HEK293 (cell line): ENCODE measurements around the gene MCTS1.
A peak's percentile ranks its signal among the peaks of the same experiment; 100 is the strongest.

Experiments
- CTCF ChIA-PET: fragments of 350-600 bp; formaldehyde crosslinking; extraction: SDS; loops from one replicate; lab custom pipeline; 2021; ENCODE audit warnings: antibody characterized with exemption; lab: Yijun Ruan, JAX
- POLR2A ChIA-PET: fragments of 300-600 bp; formaldehyde crosslinking; extraction: SDS; loops from one replicate; lab custom pipeline; 2020; ENCODE audit warnings: antibody characterized with exemption, inconsistent platforms; lab: Yijun Ruan, JAX
- H3K27ac ChIP-seq: fragments of 200-500 bp; sonication (Bioruptor generic); 2 replicates; pipeline ENCODE4 v1.5.1; 2014; ENCODE audit warnings: low read depth, low read length, control low read depth, inconsistent platforms; ENCODE audit errors: extremely low read depth
- H3K36me3 ChIP-seq, 2 experiments: fragments of 200-500 bp in 1 of 2; sonication (Bioruptor generic) in 1 of 2; 1 replicate in 1 of 2; 2 replicates in 1 of 2; pipeline ENCODE4 v1.5.1; 2014 to 2017; ENCODE audit warnings: inconsistent platforms in 2 of 2, low read length in 2 of 2; ENCODE audit not compliant: control insufficient read depth in 2 of 2, insufficient read depth in 1 of 2
- H3K4me1 ChIP-seq: fragments of 200-500 bp; sonication (Bioruptor generic); 2 replicates; pipeline ENCODE4 v1.5.1; 2014; ENCODE audit warnings: mild to moderate bottlenecking, low read length, inconsistent platforms; ENCODE audit not compliant: control insufficient read depth, insufficient read depth
- H3K4me3 ChIP-seq: 2 replicates; pipeline ENCODE4 v1.5.1; 2011; ENCODE audit warnings: low read depth, mild to moderate bottlenecking, control low read depth, low read length, moderate library complexity
- H3K9me3 ChIP-seq: fragments of 200-500 bp; sonication (Bioruptor generic); 2 replicates; pipeline ENCODE4 v1.5.1; 2014; ENCODE audit warnings: low read depth, low read length, inconsistent platforms; ENCODE audit not compliant: control insufficient read depth, insufficient read depth
- AEBP2 ChIP-seq: fragments of 450-650 bp; formaldehyde crosslinking; IDR thresholded peaks from 2 replicates; pipeline ENCODE4 v1.5.1; 2016; ENCODE audit warnings: missing biosample characterization, missing genetic modification characterization, borderline replicate concordance
- EGR2 ChIP-seq: fragments of 450-650 bp; formaldehyde crosslinking; IDR thresholded peaks from 2 replicates; pipeline ENCODE4 v1.5.1; 2016; ENCODE audit warnings: low read depth, missing biosample characterization, missing genetic modification characterization
- HOXA7 ChIP-seq: sonication (generic); formaldehyde crosslinking; IDR thresholded peaks from 2 replicates; pipeline ENCODE4 v1.8.1; 2022; ENCODE audit warnings: missing genetic modification reagents, borderline replicate concordance
- INSM2 ChIP-seq: fragments of 450-650 bp; formaldehyde crosslinking; IDR thresholded peaks from 2 replicates; pipeline ENCODE4 v1.5.1; 2016; ENCODE audit warnings: missing biosample characterization, missing genetic modification characterization
- OSR2 ChIP-seq: fragments of 450-650 bp; formaldehyde crosslinking; IDR thresholded peaks from 2 replicates; pipeline ENCODE4 v1.5.1; 2016; ENCODE audit warnings: missing biosample characterization, missing genetic modification characterization
- PATZ1 ChIP-seq: fragments of 450-650 bp; formaldehyde crosslinking; IDR thresholded peaks from 2 replicates; pipeline ENCODE4 v1.5.1; 2016; ENCODE audit warnings: missing biosample characterization, missing genetic modification characterization
- SALL2 ChIP-seq: fragments of 450-650 bp; formaldehyde crosslinking; IDR thresholded peaks from 2 replicates; pipeline ENCODE4 v1.5.0; 2017; ENCODE audit warnings: missing biosample characterization, mild to moderate bottlenecking, missing genetic modification characterization, borderline replicate concordance
- SCRT1 ChIP-seq: fragments of 450-650 bp; formaldehyde crosslinking; IDR thresholded peaks from 2 replicates; pipeline ENCODE4 v1.5.1; 2016; ENCODE audit warnings: missing biosample characterization, missing genetic modification characterization, borderline replicate concordance
- SETDB1 ChIP-seq: IDR thresholded peaks from one replicate; pipeline ENCODE4 v1.6.1; 2017; ENCODE audit warnings: mild to moderate bottlenecking, low read length, moderate library complexity, mixed read lengths; ENCODE audit not compliant: insufficient read length
- SP7 ChIP-seq: fragments of 450-650 bp; formaldehyde crosslinking; IDR thresholded peaks from 2 replicates; pipeline ENCODE4 v1.5.1; 2016; ENCODE audit warnings: missing biosample characterization, missing genetic modification characterization
- ZBTB8A ChIP-seq: fragments of 450-650 bp; formaldehyde crosslinking; IDR thresholded peaks from 2 replicates; pipeline ENCODE4 v1.5.1; 2016; ENCODE audit warnings: missing biosample characterization, missing genetic modification characterization
- ZEB2 ChIP-seq: fragments of 450-650 bp; formaldehyde crosslinking; IDR thresholded peaks from 2 replicates; pipeline ENCODE4 v1.5.1; 2016; ENCODE audit warnings: missing biosample characterization, missing genetic modification characterization
- ZNF146 ChIP-seq: fragments of 450-650 bp; formaldehyde crosslinking; IDR thresholded peaks from 2 replicates; pipeline ENCODE4 v1.5.1; 2016; ENCODE audit warnings: missing biosample characterization, missing genetic modification characterization
- ZNF148 ChIP-seq: fragments of 450-650 bp; formaldehyde crosslinking; IDR thresholded peaks from 2 replicates; pipeline ENCODE4 v1.5.0; 2017; ENCODE audit warnings: missing biosample characterization, missing genetic modification characterization, borderline replicate concordance
- ZNF16 ChIP-seq: fragments of 450-650 bp; formaldehyde crosslinking; IDR thresholded peaks from 2 replicates; pipeline ENCODE4 v1.5.1; 2016; ENCODE audit warnings: low read depth, missing biosample characterization, missing genetic modification characterization
- ZNF169 ChIP-seq: fragments of 450-650 bp; formaldehyde crosslinking; IDR thresholded peaks from 2 replicates; pipeline ENCODE4 v1.5.1; 2016; ENCODE audit warnings: missing biosample characterization, missing genetic modification characterization
- ZNF19 ChIP-seq: fragments of 450-650 bp; formaldehyde crosslinking; IDR thresholded peaks from 2 replicates; pipeline ENCODE4; 2016; ENCODE audit warnings: missing biosample characterization, missing genetic modification characterization, low read depth
- ZNF26 ChIP-seq: fragments of 450-650 bp; formaldehyde crosslinking; IDR thresholded peaks from 2 replicates; pipeline ENCODE4 v1.5.1; 2016; ENCODE audit warnings: missing biosample characterization, missing genetic modification characterization
- ZNF274 ChIP-seq, 2 experiments: fragments of 200-500 bp in 1 of 2; fragments of 450-650 bp in 1 of 2; sonication (Bioruptor generic) in 1 of 2; formaldehyde crosslinking in 1 of 2; IDR thresholded peaks; 2 replicates each; pipeline versions ENCODE4 v1.5.1 to v1.6.1; 2014 to 2016; ENCODE audit warnings: borderline replicate concordance in 1 of 2, inconsistent platforms in 1 of 2, low read length in 1 of 2, missing biosample characterization in 1 of 2, missing genetic modification characterization in 1 of 2
- ZNF335 ChIP-seq: fragments of 450-650 bp; formaldehyde crosslinking; conservative IDR thresholded peaks from 2 replicates; pipeline ENCODE4 v1.5.1; 2016; ENCODE audit warnings: missing biosample characterization, missing genetic modification characterization
- ZNF423 ChIP-seq: fragments of 450-650 bp; formaldehyde crosslinking; IDR thresholded peaks from 2 replicates; pipeline ENCODE4 v1.5.1; 2016; ENCODE audit warnings: missing biosample characterization, missing genetic modification characterization
- ZNF544 ChIP-seq: fragments of 450-650 bp; formaldehyde crosslinking; IDR thresholded peaks from 2 replicates; pipeline ENCODE4 v1.5.0; 2017; ENCODE audit warnings: missing biosample characterization, missing genetic modification characterization
- ZNF548 ChIP-seq: fragments of 450-650 bp; formaldehyde crosslinking; IDR thresholded peaks from 2 replicates; pipeline ENCODE4 v1.5.1; 2016; ENCODE audit warnings: missing biosample characterization, missing genetic modification characterization
- ZNF571 ChIP-seq: fragments of 450-650 bp; formaldehyde crosslinking; IDR thresholded peaks from 2 replicates; pipeline ENCODE4 v1.5.0; 2017; ENCODE audit warnings: missing biosample characterization, missing genetic modification characterization
- ZNF664 ChIP-seq: fragments of 450-650 bp; formaldehyde crosslinking; IDR thresholded peaks from 2 replicates; pipeline ENCODE4 v1.5.1; 2016; ENCODE audit warnings: missing biosample characterization, missing genetic modification characterization

The MCTS1 gene

GRCh38 chrX:120560405-120560841, 43.5 kb upstream of the MCTS1 start (continued):
- no peak for TF ChIP-seq AEBP2 (tag by site-specific recombination)
- TF ChIP-seq ZNF274 (IDR thresholded peaks at IDR 0.05; ENCODE audit: low read length), result no peak
- no peak for TF ChIP-seq ZNF274 (tag by site-specific recombination; IDR thresholded peaks at IDR 0.05; ENCODE audit: borderline replicate concordance)
- no peak for TF ChIP-seq ZNF544 (tag by site-specific recombination)
- no peak for TF ChIP-seq ZNF664
- TF ChIP-seq ZBTB8A (tag by site-specific recombination), result no peak
- TF ChIP-seq OSR2 (tag by site-specific recombination), result peak; percentile 99
- no peak for TF ChIP-seq ZNF16 (tag by site-specific recombination)
- TF ChIP-seq SCRT1 (tag by site-specific recombination), result peak; percentile 96
- no peak for TF ChIP-seq SP7 (tag by site-specific recombination)
- no peak for TF ChIP-seq ZNF19 (tag by site-specific recombination)
- TF ChIP-seq PATZ1 (tag by site-specific recombination), result no peak
- TF ChIP-seq ZNF423, result no peak
- TF ChIP-seq ZNF146 (tag by site-specific recombination), result no peak
- no peak for TF ChIP-seq ZEB2 (tag by site-specific recombination)

GRCh38 chrX:120560842-120561633, 42.9 kb upstream of the MCTS1 start, which contains the start of gene CUL4B:
Gene CUL4B (minus strand): TSS chrX:120560962. CDS start chrX:120560638, 324 bp downstream.
- ChIA-PET CTCF (interaction anchor here (0.6 to 1.1 kb wide), 2 partner anchors 26 to 75 kb away, joined by 3 read pairs; no protein-coding TSS in a partner anchor), POLR2A (interaction anchor here (0.6 to 2.5 kb wide), 14 partner anchors 9 to 769 kb away, joined by 3 to 37 read pairs (median 5); partner anchors contain the start of genes C1GALT1C1, MCTS1 and RPL39)
- H3K4me1 ChIP-seq, result no peaks in the 10 kb centered on the region
- peak within 1 kb of the TSS; percentile 97 for H3K27ac ChIP-seq
- no peaks in the 10 kb centered on the region for H3K9me3 ChIP-seq
- peaks cover 4 to 16% of the 10 kb centered on the region in 2 experiments; a peak in 2 of 3 replicates for H3K36me3 ChIP-seq
- peak within 1 kb of the TSS; percentile 71 for H3K4me3 ChIP-seq
- TF ChIP-seq SALL2 (no peak), ZNF548 (no peak), ZNF26 (tag by site-specific recombination) (no peak), SETDB1 (no peak), ZNF571 (tag by site-specific recombination) (no peak), ZNF335 (tag by site-specific recombination) (peak; percentile 69), ZNF148 (tag by site-specific recombination) (no peak), EGR2 (tag by site-specific recombination) (peak; percentile 59), ZNF169 (tag by site-specific recombination) (no peak), INSM2 (tag by site-specific recombination) (peak; percentile 20; the same call in 1 of the 2 replicates), HOXA7 (no peak)
